ENCODE measurements around the gene RAD1. TPM values are rescaled to one million over a fixed set of nuclear protein-coding genes. Genes with fewer than 3 reads are reported as not detected.

The RAD1 gene
- total and polyA plus RNA-seq, 2 donors from 2014 or later = 14.8 to 15.3 TPM

GRCh38 chr5:34886392-34887119, 28.7 kb downstream of the RAD1 start:
- DNase-seq (peak in 1 of 5 donors; percentile 18), FAIRE-seq (no peak)
- Histone ChIP-seq H3K27me3 (ENCODE audit: control insufficient read depth, insufficient read depth, low read length) (no peaks in the 10 kb centered on the region), H3K36me3 (ENCODE audit: control insufficient read depth in 2 of 3, insufficient read depth in 3 of 3, low read length in 3 of 3) (no peaks in the 10 kb centered on the region), H3K9me3 (ENCODE audit: control insufficient read depth in 2 of 3, insufficient read depth in 1 of 3, low read length in 3 of 3) (no peaks in the 10 kb centered on the region), H3K4me1 (ENCODE audit: control insufficient read depth in 2 of 3, insufficient read depth in 2 of 3, low read depth in 1 of 3, low read length in 3 of 3) (no peaks in the 10 kb centered on the region), H3K9ac (ENCODE audit: low read length in 3 of 3) (no peak overlapping the region), H3K4me3 (ENCODE audit: low read length in 3 of 3) (no peak overlapping the region), H3K27ac (ENCODE audit: low read depth in 2 of 2, low read length in 2 of 2) (no peak overlapping the region)
- TF ChIP-seq CTCF (IDR thresholded peaks at IDR 0.05; ENCODE audit: borderline replicate concordance, extremely low read depth, insufficient read depth) = no peak
- intact Hi-C loops (cut with DNase I) = no loop called here

- Histone ChIP-seq H3K27ac (ENCODE audit: low read depth in 2 of 2, low read length in 2 of 2) (no peak overlapping the region), H3K36me3 (ENCODE audit: control insufficient read depth in 2 of 3, insufficient read depth in 3 of 3, low read length in 3 of 3) (no peaks in the 10 kb centered on the region), H3K9me3 (ENCODE audit: control insufficient read depth in 2 of 3, insufficient read depth in 1 of 3, low read length in 3 of 3) (peaks cover 0 to 6% (median 0%) of the 10 kb centered on the region in 3 donors), H3K4me3 (ENCODE audit: low read length in 3 of 3) (no peak overlapping the region), H3K27me3 (ENCODE audit: control insufficient read depth, insufficient read depth, low read length) (no peaks in the 10 kb centered on the region), H3K9ac (ENCODE audit: low read length in 3 of 3) (no peak overlapping the region), H3K4me1 (ENCODE audit: control insufficient read depth in 2 of 3, insufficient read depth in 2 of 3, low read depth in 1 of 3, low read length in 3 of 3) (no peaks in the 10 kb centered on the region)
- no peak for TF ChIP-seq CTCF (IDR thresholded peaks at IDR 0.05; ENCODE audit: borderline replicate concordance, extremely low read depth, insufficient read depth)
- FAIRE-seq = no peak
- intact Hi-C loops (cut with DNase I) = no loop called here
- DNase-seq = no peak
These were observed 34.1 kb downstream of the RAD1 start for GRCh38 chr5:34881246-34881645.

GRCh38 chr5:34876275-34876674, 39.0 kb downstream of the RAD1 start:
- no peaks in the 10 kb centered on the region for H3K27me3 ChIP-seq (ENCODE audit: control insufficient read depth, insufficient read depth, low read length)
- intact Hi-C loops (cut with DNase I) = no loop called here
- no peak for TF ChIP-seq CTCF (IDR thresholded peaks at IDR 0.05; ENCODE audit: borderline replicate concordance, extremely low read depth, insufficient read depth)
- FAIRE-seq = no peak
- DNase-seq = no peak
- H3K4me3 ChIP-seq (ENCODE audit: low read length in 3 of 3) = no peak overlapping the region
- no peak overlapping the region for H3K9ac ChIP-seq (ENCODE audit: low read length in 3 of 3)
- H3K27ac ChIP-seq (ENCODE audit: low read depth in 2 of 2, low read length in 2 of 2) = no peak overlapping the region
- H3K9me3 ChIP-seq (ENCODE audit: control insufficient read depth in 2 of 3, insufficient read depth in 1 of 3, low read length in 3 of 3) = peaks cover 0 to 7% (median 0%) of the 10 kb centered on the region in 3 donors
- H3K36me3 ChIP-seq (ENCODE audit: control insufficient read depth in 2 of 3, insufficient read depth in 3 of 3, low read length in 3 of 3) = no peaks in the 10 kb centered on the region
- no peaks in the 10 kb centered on the region for H3K4me1 ChIP-seq (ENCODE audit: control insufficient read depth in 2 of 3, insufficient read depth in 2 of 3, low read depth in 1 of 3, low read length in 3 of 3)
